Retinal pigment epithelial cell (primary cell): ENCODE measurements around the gene DUSP3.
A peak's percentile ranks its signal among the peaks of the same experiment; 100 is the strongest.

Experiments used
- DNase-seq: peaks from one replicate; pipeline ENCODE4 v3.0.0-alpha.2; 2010; ENCODE audit warnings: low read depth
- H3K4me3 ChIP-seq: 2 replicates; pipeline ENCODE4 v1.5.1; 2011; ENCODE audit warnings: mild to moderate bottlenecking, low read length, control low read depth, moderate library complexity
- TF ChIP-seq, protein P1 (sequence below): conservative IDR thresholded peaks from 2 replicates; pipeline ENCODE4 v1.5.1; 2011; ENCODE audit warnings: low read depth, low read length, control low read depth, inconsistent platforms

The DUSP3 gene

DNA sequence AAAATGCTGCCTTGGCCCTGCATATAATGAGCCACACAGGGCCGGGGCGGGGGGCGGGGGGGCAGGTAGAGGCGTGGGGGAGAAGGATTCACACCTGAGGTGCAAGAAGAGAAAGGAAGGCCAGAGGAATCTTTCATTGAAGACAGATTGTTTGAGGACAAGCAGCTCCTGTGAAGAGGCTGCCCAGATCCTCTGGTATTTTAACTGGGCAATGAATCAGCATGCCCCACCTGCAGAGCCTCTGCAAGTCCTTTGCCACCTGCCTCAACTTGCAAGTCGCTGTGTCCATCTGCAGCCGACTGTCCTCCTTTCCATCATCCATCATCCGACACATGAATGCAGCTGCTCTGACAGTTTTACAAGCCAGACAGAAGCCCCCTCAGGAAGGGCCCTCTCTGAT, 18.9 kb downstream of the DUSP3 start:
- TF ChIP-seq, protein P1, sequence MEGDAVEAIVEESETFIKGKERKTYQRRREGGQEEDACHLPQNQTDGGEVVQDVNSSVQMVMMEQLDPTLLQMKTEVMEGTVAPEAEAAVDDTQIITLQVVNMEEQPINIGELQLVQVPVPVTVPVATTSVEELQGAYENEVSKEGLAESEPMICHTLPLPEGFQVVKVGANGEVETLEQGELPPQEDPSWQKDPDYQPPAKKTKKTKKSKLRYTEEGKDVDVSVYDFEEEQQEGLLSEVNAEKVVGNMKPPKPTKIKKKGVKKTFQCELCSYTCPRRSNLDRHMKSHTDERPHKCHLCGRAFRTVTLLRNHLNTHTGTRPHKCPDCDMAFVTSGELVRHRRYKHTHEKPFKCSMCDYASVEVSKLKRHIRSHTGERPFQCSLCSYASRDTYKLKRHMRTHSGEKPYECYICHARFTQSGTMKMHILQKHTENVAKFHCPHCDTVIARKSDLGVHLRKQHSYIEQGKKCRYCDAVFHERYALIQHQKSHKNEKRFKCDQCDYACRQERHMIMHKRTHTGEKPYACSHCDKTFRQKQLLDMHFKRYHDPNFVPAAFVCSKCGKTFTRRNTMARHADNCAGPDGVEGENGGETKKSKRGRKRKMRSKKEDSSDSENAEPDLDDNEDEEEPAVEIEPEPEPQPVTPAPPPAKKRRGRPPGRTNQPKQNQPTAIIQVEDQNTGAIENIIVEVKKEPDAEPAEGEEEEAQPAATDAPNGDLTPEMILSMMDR, result no peak
- H3K4me3 ChIP-seq, result no peak overlapping the region
- no peak for DNase-seq

DNA sequence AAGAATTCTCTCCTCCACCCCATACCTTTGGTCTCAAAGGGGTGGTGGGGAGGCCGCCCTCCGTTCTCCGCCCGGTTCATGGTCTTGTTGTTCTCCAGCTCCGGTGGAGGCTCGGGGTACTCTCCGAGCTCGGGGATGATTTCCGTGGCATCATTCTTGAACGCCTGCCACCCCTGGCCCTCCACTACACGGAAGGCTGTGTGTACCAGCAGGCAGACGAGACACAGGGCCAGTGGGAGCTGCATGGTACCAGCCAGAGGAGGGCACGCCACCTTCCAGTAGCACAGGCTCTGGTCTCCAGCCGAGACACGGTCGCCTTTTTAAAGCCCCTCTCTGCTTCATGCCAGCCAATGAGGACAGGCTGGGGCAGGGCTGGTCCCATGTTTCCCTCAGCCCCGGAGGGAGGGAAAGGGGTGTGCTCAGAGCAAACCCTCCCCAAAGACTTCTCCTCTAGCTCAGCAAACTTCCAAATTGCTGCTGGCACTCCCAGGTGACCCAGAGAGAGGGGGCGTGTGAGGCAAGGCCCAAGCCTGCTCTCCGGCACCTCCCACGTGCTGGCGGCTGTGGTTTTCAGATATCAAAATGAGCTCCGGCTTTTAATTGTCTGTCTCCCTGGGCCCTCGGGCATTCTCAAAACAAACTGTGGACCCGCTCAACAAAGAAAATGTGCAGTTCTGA, 20.1 kb downstream of the DUSP3 start, which contains the start of gene SOST:
Gene SOST (minus strand): TSS at position 295 of the 678 bp plus-strand sequence. CDS start 50 bp downstream, at position 245.
- H3K4me3 ChIP-seq, result no peak within 1 kb of the TSS
- DNase-seq, result no peak
- TF ChIP-seq, protein P1, result no peak

DNA sequence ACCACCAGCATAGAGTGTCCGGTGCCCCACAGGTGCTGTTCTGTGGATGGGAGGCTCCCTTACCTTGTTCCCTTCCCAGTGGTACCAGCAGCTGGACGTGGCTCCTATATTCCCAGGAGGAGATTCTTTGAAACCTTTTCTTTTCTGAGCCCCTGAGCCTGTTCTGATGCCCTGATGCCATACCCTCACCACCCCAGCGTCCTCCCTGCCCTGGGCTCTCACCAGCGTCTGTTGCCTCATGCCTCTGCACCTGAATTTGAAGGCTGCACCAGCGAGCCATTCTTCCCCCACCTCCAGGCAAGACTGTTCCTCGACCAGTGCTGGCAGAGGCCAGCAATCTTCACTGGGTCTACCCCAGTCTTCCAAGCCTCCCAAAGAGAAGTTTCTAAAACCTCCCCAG, 20.7 kb downstream of the DUSP3 start:
- TF ChIP-seq, protein P1, result no peak
- DNase-seq, result no peak
- no peak overlapping the region for H3K4me3 ChIP-seq

DNA sequence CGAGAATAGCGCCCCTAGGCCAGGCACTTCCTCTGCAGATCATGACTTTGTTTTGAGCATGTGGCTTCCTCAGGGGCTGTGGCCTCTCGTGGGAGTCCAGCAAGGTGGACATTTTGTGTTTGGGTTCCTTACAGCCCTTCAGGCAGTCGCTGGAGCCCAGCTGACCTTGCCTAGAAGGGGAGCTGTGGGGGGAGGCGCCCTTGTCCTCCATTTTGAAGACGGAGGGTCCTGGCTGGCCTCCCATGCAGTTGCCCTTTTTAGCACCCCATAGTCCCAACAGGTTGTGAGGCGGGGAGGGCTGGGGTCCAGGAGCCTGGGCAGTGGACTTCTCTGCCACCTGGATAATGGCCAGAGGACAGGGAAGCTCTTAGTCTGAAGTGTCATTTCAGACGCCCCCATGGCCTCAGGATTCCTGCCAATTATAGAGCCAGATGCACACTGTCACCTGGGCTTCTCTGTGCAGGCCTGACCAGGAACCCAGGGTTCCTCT, 21.6 kb downstream of the DUSP3 start:
- H3K4me3 ChIP-seq, result no peak overlapping the region
- DNase-seq, result no peak
- TF ChIP-seq, protein P1, result no peak

DNA sequence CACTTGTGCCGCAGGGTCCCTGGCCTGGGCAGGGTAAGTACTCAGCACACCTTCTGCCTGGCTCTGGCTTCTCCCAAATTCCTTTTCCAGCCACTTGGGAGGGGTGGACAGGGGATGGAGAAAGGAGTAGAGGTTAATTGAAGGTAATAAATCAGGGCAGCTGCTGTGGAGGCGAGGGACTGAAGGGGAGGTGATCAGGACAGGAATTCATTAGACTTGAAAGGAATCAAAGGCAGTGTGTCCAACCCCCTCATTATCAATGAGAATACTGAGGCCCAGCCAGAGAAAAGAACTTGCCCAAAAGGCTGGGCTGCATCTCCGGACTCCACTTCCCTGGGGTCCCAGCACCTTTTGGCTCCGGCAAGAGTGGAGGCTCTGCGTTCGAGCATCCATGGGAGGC, 22.6 kb downstream of the DUSP3 start:
- no peak overlapping the region for H3K4me3 ChIP-seq
- no peak for DNase-seq
- TF ChIP-seq, protein P1, result no peak

DNA sequence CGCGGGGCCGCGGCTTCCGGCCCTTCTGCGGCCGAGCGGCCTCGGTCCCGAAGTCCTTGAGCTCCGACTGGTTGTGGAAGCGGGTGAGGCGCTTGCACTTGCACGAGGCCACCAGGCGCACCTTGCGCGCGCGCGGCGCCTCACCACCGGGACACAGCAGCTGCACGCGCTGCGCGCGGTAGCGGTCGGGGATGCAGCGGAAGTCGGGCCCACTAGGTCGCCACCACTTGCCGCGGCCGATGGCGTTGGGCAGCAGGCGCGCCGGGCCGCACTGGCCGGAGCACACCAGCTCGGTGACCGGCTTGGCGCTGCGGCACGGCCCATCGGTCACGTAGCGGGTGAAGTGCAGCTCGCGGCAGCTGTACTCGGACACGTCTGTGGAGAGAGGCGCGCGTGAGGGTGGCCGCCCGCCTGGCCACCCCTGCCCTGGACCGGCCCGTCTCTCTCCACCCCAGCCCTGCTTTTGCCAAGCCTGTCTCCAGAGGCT, 23.3 kb downstream of the DUSP3 start:
- TF ChIP-seq, protein P1, result no peak
- DNase-seq, result peak; percentile 10
- H3K4me3 ChIP-seq, result peak overlapping the region; percentile 8

DNA sequence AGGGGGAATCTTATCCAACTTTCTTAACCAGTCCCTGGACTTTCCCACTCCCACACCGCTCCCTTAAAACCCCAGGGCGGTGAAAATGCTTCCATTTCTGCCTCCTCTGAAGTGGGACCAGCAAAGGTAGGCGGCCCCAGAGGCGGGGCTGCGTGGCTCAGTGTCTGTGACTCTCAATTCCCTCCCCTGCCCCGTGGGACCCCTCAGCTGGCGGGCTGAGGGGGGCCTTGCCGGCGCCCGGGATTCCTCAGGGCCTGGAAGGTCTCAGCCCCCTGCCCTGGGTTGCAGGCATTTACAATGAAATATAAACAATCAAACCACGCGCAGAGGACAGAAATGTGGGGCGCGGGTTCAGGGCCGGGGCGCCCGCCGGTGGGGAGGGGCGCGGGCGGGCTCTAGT, 23.8 kb downstream of the DUSP3 start:
- DNase-seq, result no peak
- H3K4me3 ChIP-seq, result no peak overlapping the region
- TF ChIP-seq, protein P1, result no peak
